NCI-H510A (cell line): ENCODE results near the gene GPR35.

Experiments used
- DNase-seq: peaks from one replicate; lab custom pipeline; 2025; lab: John Stamatoyannopoulos, UW

Gene GPR35

DNA sequence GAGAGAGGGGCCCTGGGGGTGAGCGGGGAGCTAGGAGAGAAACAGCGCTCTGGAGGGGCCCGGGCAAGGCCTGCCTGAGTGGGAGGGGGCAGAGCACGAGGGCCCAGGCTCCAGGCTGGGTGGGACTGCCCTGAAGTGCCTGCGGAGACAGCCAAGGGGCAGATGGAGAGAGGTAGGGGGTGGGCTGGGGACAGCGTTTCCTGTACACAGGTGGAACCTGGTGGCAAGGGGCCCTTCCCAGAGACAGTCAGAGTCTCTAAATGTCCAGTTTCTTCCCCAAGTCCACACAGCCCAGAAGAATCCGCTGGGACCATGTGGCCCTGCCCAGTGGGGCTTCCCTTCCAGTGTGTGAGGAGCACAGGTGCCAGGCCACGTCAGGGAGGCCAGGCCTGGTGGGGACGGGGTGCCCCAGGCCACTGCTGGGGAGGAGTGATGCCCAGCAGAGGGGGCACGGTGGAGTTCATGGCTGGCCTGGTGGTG is 1.7 kb upstream of the GPR35 start:
- no peak for DNase-seq

- no peak for DNase-seq
These were observed 1.0 kb upstream of the GPR35 start for GRCh38 chr2:240624011-240624949.

GRCh38 chr2:240626531-240627300 is 1.4 kb downstream of the GPR35 start:
- no peak for DNase-seq

DNA sequence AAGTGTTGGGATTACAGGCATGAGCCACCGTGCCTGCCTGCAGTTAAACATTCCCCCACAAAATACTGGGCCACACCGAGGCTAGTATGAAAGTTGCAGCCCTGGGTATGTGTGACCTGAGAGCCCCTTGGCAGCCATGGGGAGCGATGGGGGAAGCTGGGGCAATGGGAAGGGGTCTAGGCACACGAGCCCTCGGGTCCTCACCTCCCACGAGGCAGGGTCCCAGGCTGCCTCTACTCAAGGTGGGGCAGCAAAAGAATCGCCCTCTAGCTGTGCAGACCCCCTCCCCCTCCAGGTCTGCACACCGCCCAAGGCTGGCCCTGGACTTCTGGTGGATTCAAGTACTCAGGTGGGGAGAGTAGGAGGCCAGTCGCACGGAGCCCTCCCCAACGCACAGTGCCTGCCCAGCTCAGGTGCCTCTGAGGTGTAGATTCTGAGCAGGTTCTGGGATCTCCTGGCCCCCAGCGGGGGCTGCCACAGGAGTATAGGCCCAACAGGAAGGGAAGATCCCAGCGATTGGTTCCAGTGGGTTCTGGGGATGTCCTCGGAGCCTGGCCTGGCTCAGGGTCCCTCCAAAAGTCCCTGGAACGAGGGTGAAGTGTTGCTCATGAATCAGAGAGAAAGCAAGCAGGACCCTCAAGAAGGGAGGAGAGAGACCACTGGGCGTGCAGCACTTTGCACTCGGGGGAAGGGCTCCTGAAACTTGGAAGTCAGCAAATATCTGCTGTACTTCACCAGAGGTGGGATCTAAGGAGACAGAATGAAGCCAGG is 2.6 kb downstream of the GPR35 start:
- no peak for DNase-seq

- DNase-seq: no peak
These were observed 3.2 kb downstream of the GPR35 start for GRCh38 chr2:240628507-240628807.

- no peak for DNase-seq
These were observed 3.7 kb downstream of the GPR35 start for GRCh38 chr2:240628808-240629618.

DNA sequence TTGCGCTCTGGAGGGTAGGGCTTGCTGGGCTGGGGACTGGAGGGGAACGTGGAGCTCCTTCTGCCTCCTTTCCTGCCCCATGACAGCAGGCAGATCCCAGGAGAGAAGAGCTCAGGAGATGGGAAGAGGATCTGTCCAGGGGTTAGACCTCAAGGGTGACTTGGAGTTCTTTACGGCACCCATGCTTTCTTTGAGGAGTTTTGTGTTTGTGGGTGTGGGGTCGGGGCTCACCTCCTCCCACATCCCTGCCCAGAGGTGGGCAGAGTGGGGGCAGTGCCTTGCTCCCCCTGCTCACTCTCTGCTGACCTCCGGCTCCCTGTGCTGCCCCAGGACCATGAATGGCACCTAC is 4.3 kb downstream of the GPR35 start:
- DNase-seq: no peak

DNA sequence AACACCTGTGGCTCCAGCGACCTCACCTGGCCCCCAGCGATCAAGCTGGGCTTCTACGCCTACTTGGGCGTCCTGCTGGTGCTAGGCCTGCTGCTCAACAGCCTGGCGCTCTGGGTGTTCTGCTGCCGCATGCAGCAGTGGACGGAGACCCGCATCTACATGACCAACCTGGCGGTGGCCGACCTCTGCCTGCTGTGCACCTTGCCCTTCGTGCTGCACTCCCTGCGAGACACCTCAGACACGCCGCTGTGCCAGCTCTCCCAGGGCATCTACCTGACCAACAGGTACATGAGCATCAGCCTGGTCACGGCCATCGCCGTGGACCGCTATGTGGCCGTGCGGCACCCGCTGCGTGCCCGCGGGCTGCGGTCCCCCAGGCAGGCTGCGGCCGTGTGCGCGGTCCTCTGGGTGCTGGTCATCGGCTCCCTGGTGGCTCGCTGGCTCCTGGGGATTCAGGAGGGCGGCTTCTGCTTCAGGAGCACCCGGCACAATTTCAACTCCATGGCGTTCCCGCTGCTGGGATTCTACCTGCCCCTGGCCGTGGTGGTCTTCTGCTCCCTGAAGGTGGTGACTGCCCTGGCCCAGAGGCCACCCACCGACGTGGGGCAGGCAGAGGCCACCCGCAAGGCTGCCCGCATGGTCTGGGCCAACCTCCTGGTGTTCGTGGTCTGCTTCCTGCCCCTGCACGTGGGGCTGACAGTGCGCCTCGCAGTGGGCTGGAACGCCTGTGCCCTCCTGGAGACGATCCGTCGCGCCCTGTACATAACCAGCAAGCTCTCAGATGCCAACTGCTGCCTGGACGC is 4.9 kb downstream of the GPR35 start:
- DNase-seq: no peak

GRCh38 chr2:240630771-240631547 is 5.7 kb downstream of the GPR35 start:
- DNase-seq: no peak

- no peak for DNase-seq
These were observed 6.4 kb downstream of the GPR35 start for GRCh38 chr2:240631548-240632305.

GRCh38 chr2:240632306-240632721 is 7.0 kb downstream of the GPR35 start:
- DNase-seq: no peak

DNA sequence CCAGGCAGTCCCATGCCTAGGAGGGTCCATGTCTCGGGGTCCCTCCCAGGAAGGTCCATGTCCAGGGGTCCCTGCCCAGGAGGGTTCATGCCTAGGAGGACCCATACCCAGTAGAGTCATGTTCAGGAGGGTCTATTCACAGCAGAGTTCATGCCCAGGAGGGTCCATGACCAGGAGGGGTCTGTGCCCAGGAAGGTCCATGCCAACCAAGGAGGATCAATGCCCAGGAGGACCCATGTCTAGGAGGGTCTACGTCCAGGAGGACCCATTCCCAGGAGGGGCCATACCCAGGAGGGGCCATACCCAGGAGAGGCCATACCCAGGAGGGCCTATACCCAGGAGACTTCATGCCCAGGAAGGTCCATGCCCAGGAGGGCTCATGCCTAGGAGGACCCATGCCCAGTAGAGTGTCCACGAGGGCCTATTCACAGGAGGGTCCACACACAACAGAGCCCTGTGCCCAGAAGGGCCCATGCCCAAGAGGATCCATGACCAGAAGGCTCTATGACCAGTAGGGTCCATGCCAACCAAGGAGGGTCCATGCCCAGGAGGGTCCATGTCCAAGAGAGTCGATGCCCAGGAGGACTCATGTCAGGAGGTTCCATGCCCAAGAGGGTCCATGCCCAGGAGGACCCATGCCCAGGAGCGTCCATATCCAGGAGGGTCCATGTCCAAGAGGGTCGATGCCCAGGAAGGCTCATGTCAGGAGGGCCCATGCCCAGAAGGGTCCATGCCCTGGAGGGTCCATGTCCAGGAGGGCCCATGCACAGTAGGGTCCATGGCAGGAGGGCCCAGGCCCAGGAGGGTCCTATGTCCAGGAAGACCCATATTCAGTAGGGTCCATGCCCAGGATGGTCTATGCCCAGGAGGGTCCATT is 10.1 kb downstream of the GPR35 start:
- no peak for DNase-seq

DNA sequence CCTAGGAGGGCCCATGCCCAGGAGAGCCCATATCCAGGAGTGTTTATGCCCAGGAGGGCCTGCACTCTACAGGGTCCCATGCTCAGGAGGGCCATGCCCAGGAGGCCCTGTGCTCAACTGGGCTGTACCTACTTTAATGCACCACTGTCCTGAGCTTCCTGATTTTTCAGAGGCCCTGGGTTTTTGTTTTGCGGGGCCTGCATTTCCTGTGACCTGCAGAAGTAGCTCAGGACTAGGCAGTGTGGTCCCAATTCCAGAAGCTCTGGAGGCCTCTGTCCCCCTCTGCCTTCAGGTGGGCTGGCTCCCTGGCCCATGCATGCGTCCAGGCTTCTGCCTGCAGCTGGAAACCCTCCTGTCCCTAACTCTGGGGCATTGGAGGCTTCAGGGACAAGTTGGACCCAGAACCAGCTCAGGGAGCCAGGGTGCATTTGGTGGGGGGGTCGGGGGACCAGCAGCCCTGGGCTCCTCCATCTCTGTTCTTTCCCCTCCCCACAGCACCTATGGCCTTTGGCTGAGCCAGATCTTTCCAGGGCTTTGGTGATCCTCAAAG is 10.8 kb downstream of the GPR35 start:
- no peak for DNase-seq

DNA sequence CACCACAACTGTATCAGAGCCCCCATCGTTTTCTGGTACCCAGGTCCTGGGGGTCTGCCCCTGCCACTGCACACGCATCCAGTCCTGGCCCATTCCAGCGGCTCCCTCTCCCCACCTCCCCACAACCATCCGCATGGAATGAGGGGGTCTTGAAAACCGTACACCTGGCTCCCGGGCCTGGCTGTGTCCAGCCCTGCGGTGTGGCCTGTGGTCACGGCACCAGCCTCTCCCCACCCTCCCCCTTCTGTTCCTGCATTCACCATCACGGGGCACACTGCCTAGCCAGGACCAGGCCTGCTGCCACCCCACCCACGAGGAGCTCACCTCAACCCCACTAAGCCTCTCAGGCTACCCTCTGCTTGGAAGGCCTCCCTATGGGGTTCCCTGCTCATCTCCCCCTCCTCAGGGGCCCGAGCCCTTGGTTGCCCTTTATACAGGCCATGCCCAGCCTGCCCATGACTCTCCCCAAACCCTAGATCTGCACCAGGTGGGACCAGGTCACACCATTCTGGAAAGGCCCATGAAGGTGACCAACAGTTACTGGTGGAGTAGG is 11.4 kb downstream of the GPR35 start:
- no peak for DNase-seq

DNA sequence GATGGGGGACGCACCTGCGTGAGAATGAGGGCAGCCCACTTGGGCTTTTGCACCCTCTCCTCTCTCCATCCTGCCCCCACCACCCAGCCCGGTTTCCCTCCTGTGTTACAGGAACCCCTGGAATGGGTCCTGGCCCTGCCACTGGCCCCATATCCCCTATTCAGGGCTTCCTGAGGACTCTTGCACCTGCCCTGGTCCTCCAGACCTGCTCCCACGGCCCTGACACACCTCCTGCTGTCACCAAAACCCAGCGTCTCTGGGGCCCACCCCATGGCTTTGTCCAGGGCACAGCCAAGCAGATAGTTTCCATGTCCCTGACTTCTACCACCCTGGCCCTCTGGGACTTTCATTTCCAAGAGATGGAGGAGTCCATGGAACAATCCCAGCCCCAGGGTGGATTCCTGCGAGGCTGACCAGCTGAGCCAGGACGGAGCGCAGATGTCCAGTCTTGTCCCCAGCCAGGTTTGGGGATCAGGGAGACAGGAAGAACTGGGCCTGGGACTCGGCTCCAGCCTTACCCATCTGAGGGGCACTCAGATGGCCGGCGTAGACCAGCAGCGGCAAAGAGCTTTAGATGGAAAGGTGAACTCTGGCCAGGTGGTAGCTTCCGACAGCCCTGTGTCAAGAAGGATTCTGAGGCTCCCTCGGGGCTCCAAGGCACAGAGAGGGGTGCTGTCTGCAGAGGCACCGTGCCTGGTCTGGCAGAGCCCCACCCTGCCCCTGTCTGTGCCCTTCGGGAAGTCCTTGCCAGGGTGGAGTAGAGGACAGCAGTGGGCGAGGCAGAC is 12.0 kb downstream of the GPR35 start:
- DNase-seq: no peak

DNA sequence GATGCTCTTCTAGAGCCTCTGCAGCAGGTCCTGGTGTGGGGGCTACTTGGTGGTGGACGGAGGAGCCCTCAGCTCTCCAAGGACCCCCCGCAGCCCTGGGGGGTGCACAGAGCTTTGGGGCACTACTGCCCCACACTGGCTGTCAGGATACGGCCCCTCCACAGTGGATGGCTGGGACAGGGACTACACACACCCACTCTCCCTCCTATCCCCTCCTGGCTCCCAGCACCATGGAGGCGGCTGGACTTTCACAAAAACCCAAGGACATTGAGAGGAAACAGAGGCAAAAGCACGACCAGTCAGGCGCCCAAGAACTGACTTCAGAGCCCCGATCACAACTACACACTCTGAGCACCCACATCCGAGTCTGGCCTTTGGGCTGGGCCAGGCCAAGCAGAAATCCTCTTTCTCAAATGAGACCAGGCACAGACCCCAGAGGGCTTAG is 12.6 kb downstream of the GPR35 start:
- DNase-seq: no peak
